A549 (cell line): ENCODE results near the gene TRAPPC11.

ENCODE experiments used
- BHLHE40 ChIP-seq: IDR thresholded peaks from 2 replicates; pipeline ENCODE4 v1.6.1; 2012; ENCODE audit warnings: low read depth, low read length, inconsistent platforms
- CEBPB ChIP-seq, 2 experiments: fragments of >200 bp in 1 of 2; sonication (Bioruptor Twin) in 1 of 2; formaldehyde crosslinking in 1 of 2; IDR thresholded peaks; 2 replicates each; pipeline ENCODE4 v1.6.1; 2012 to 2016
- CTCF ChIP-seq: fragments of >200 bp; sonication (Bioruptor Twin); formaldehyde crosslinking; IDR thresholded peaks from 3 replicates; pipeline ENCODE4 v1.5.1; 2016
- FOSB ChIP-seq: fragments of 250-450 bp; sonication (Bioruptor Pico); IDR thresholded peaks from 2 replicates; pipeline ENCODE4 v1.5.0; 2020; ENCODE audit warnings: mild to moderate bottlenecking, moderate library complexity
- JUNB ChIP-seq: fragments of >200 bp; sonication (Bioruptor Twin); formaldehyde crosslinking; IDR thresholded peaks from 2 replicates; pipeline ENCODE4 v1.6.1; 2016
- KDM1A ChIP-seq: fragments of 200-600 bp; sonication (generic); IDR thresholded peaks from 2 replicates; pipeline ENCODE4 v1.6.1; 2016; ENCODE audit warnings: low read depth, mild to moderate bottlenecking
- NR3C1 ChIP-seq: fragments of >200 bp; sonication (Bioruptor Twin); formaldehyde crosslinking; IDR thresholded peaks from 3 replicates; pipeline ENCODE4 v1.6.1; 2017
- POLR2A ChIP-seq: IDR thresholded peaks from 2 replicates; pipeline ENCODE4 v1.6.1; 2012; ENCODE audit warnings: mild to moderate bottlenecking, low read length
- RAD21 ChIP-seq, 2 experiments: fragments of >200 bp in 1 of 2; sonication (Bioruptor Twin) in 1 of 2; formaldehyde crosslinking in 1 of 2; IDR thresholded peaks in 1 of 2; conservative IDR thresholded peaks in 1 of 2; 2 replicates in 1 of 2; 3 replicates in 1 of 2; pipeline ENCODE4 v1.6.1; 2012 to 2018; ENCODE audit warnings: inconsistent platforms in 1 of 2
- REST ChIP-seq: fragments of 200-600 bp; sonication (generic); IDR thresholded peaks from 2 replicates; pipeline ENCODE4 v1.6.1; 2016; ENCODE audit warnings: antibody characterized with exemption, mild to moderate bottlenecking, moderate library complexity
- RFX5 ChIP-seq: fragments of 450-650 bp; IDR thresholded peaks from 2 replicates; pipeline ENCODE4 v1.7.1; 2014; ENCODE audit warnings: antibody characterized with exemption, mild to moderate bottlenecking, moderate library complexity
- SMC3 ChIP-seq: fragments of >200 bp; sonication (Bioruptor Twin); formaldehyde crosslinking; IDR thresholded peaks from 3 replicates; pipeline ENCODE4 v1.6.1; 2018; ENCODE audit warnings: inconsistent platforms
- ZSCAN20 ChIP-seq: fragments of 250-450 bp; sonication (Bioruptor Pico); IDR thresholded peaks from 2 replicates; pipeline ENCODE4 v1.8.0; 2022; ENCODE audit warnings: mild to moderate bottlenecking, moderate library complexity
- TF ChIP-seq, protein P1 (sequence below): fragments of 250-450 bp; sonication (Bioruptor Pico); IDR thresholded peaks from 2 replicates; pipeline ENCODE4 v1.5.0; 2021; ENCODE audit warnings: mild to moderate bottlenecking, moderate library complexity, borderline replicate concordance

- TF ChIP-seq REST (no peak), POLR2A (no peak), CTCF (no peak), CEBPB (IDR thresholded peaks at IDR 0.05) (no peak), FOSB (CRISPR knock-in tag) (no peak), RFX5 (no peak), RAD21 (conservative IDR thresholded peaks at IDR 0.05 in 1 of 2, IDR thresholded peaks at IDR 0.05 in 1 of 2) (no peak), SMC3 (no peak), KDM1A (no peak), ZSCAN20 (CRISPR knock-in tag) (no peak), JUNB (no peak), NR3C1 (no peak), BHLHE40 (no peak)
- TF ChIP-seq, protein P1, sequence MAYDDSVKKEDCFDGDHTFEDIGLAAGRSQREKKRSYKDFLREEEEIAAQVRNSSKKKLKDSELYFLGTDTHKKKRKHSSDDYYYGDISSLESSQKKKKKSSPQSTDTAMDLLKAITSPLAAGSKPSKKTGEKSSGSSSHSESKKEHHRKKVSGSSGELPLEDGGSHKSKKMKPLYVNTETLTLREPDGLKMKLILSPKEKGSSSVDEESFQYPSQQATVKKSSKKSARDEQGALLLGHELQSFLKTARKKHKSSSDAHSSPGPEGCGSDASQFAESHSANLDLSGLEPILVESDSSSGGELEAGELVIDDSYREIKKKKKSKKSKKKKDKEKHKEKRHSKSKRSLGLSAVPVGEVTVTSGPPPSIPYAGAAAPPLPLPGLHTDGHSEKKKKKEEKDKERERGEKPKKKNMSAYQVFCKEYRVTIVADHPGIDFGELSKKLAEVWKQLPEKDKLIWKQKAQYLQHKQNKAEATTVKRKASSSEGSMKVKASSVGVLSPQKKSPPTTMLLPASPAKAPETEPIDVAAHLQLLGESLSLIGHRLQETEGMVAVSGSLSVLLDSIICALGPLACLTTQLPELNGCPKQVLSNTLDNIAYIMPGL (CRISPR knock-in tag): no peak
These were observed 43.4 kb downstream of the TRAPPC11 start for GRCh38 chr4:183702492-183702891.
